Hepatocyte (in vitro differentiated cells): ENCODE measurements around the gene BCAS4. TPM values are rescaled to one million over a fixed set of nuclear protein-coding genes. Genes with fewer than 3 reads are reported as not detected.
A peak's percentile ranks its signal among the peaks of the same experiment; 100 is the strongest.

Source experiments
- DNase-seq: peaks from one replicate; pipeline ENCODE4 v3.0.0-alpha.2; 2016; ENCODE audit warnings: low spot score
- H2AFZ ChIP-seq: fragments of 200-600 bp; sonication (generic); 2 replicates; pipeline ENCODE4 v1.6.0; 2016; ENCODE audit warnings: antibody characterized with exemption, mild to moderate bottlenecking
- H3K27ac ChIP-seq: fragments of 200-600 bp; sonication (generic); 2 replicates; pipeline ENCODE4 v1.5.1; 2016; ENCODE audit warnings: mild to moderate bottlenecking
- H3K27me3 ChIP-seq: fragments of 200-600 bp; sonication (generic); 2 replicates; pipeline ENCODE4 v1.6.1; 2016
- H3K36me3 ChIP-seq: fragments of 200-600 bp; sonication (generic); replicated peaks from 2 replicates; pipeline ENCODE4 v1.5.1; 2016; ENCODE audit warnings: low read depth; ENCODE audit not compliant: insufficient read depth
- H3K4me1 ChIP-seq: fragments of 200-600 bp; sonication (generic); 2 replicates; pipeline ENCODE4 v1.5.1; 2016; ENCODE audit warnings: mild to moderate bottlenecking, moderate library complexity; ENCODE audit not compliant: insufficient read depth
- H3K4me2 ChIP-seq: fragments of 200-600 bp; sonication (generic); 2 replicates; pipeline ENCODE4 v1.6.0; 2016
- H3K4me3 ChIP-seq: fragments of 200-600 bp; sonication (generic); 2 replicates; pipeline ENCODE4 v1.5.1; 2016; ENCODE audit warnings: mild to moderate bottlenecking
- H3K79me2 ChIP-seq: fragments of 200-600 bp; sonication (generic); 2 replicates; pipeline ENCODE4 v1.6.0; 2017; ENCODE audit warnings: mild to moderate bottlenecking
- H3K9me2 ChIP-seq: fragments of 200-600 bp; sonication (generic); replicated peaks from 2 replicates; pipeline ENCODE4 v1.6.0; 2017; ENCODE audit warnings: mild to moderate bottlenecking; ENCODE audit not compliant: insufficient read depth
- H3K9me3 ChIP-seq: fragments of 200-600 bp; sonication (generic); 2 replicates; pipeline ENCODE4 v1.5.1; 2016; ENCODE audit warnings: low read depth, mild to moderate bottlenecking
- H4K20me1 ChIP-seq: fragments of 200-600 bp; sonication (generic); 2 replicates; pipeline ENCODE4 v1.6.0; 2016; ENCODE audit warnings: mild to moderate bottlenecking; ENCODE audit not compliant: insufficient read depth, poor library complexity, severe bottlenecking
- CTCF ChIP-seq: fragments of 200-600 bp; sonication (generic); IDR thresholded peaks from 2 replicates; pipeline ENCODE4 v1.5.1; 2016; ENCODE audit warnings: antibody characterized with exemption, mild to moderate bottlenecking; ENCODE audit not compliant: poor library complexity
- EZH2 ChIP-seq: fragments of 200-600 bp; sonication (generic); IDR thresholded peaks from 2 replicates; pipeline ENCODE4 v1.6.1; 2016; ENCODE audit warnings: antibody characterized with exemption, mild to moderate bottlenecking, borderline replicate concordance
- EZH2phosphoT487 ChIP-seq: fragments of 200-600 bp; sonication (generic); IDR thresholded peaks from one replicate; pipeline ENCODE4 v1.6.1; 2018; ENCODE audit warnings: antibody characterized with exemption, mild to moderate bottlenecking, low read depth, moderate library complexity; ENCODE audit not compliant: unreplicated experiment, severe bottlenecking
- WGBS: methylation state at CpG from one replicate; pipeline ENCODE4 v1.1.6; 2016; ENCODE audit warnings: low lambda C conversion rate; ENCODE audit errors: missing lambda C conversion rate; 5-methylcytosine and 5-hydroxymethylcytosine counted together
- polyA plus RNA-seq: library from polyadenylated mRNA; unstranded; fragments of >200 nt; fragmentation: Nextera tagmentation; extraction: Ambion mirVana; gene quantifications from 2 replicates; pipeline ENCODE4 v1.2.1, GENCODE V29; 2016
- total RNA-seq: library from RNA; depleted of rRNA; stranded (reverse); fragments of >200 nt; gene quantifications from 2 replicates; pipeline ENCODE4 v1.2.3, GENCODE V29; 2014

BCAS4 gene
- total and polyA plus RNA-seq, 2 experiments from 2014 or later, result 5.6 to 21.6 TPM

GRCh38 chr20:50814438-50815161 lies 19.7 kb downstream of the BCAS4 start:
- H3K4me3 ChIP-seq, result no peak overlapping the region
- no peak for DNase-seq
- H3K79me2 ChIP-seq, result peaks cover 6% of the 10 kb centered on the region
- H3K9me2 ChIP-seq, result no peaks in the 10 kb centered on the region
- peaks cover 13% of the 10 kb centered on the region for H3K4me1 ChIP-seq
- no peaks in the 10 kb centered on the region for H4K20me1 ChIP-seq
- 90% methylated on average over 9 of the region's 9 CpGs for WGBS
- H3K27ac ChIP-seq, result no peak overlapping the region
- no peak overlapping the region for H3K4me2 ChIP-seq
- no peaks in the 10 kb centered on the region for H3K27me3 ChIP-seq
- no peaks in the 10 kb centered on the region for H3K36me3 ChIP-seq
- TF ChIP-seq EZH2phosphoT487 (no peak), CTCF (no peak), EZH2 (no peak)
- no peak overlapping the region for H2AFZ ChIP-seq
- no peaks in the 10 kb centered on the region for H3K9me3 ChIP-seq

GRCh38 chr20:50815162-50815989 lies 20.5 kb downstream of the BCAS4 start:
- no peaks in the 10 kb centered on the region for H3K9me2 ChIP-seq
- 80% methylated on average over 15 of the region's 15 CpGs for WGBS
- no peaks in the 10 kb centered on the region for H3K36me3 ChIP-seq
- no peaks in the 10 kb centered on the region for H3K9me3 ChIP-seq
- TF ChIP-seq CTCF, result no peak
- TF ChIP-seq EZH2phosphoT487, result no peak
- no peak for TF ChIP-seq EZH2
- H3K4me2 ChIP-seq, result no peak overlapping the region
- no peaks in the 10 kb centered on the region for H4K20me1 ChIP-seq
- H3K27ac ChIP-seq, result no peak overlapping the region
- DNase-seq, result no peak
- H3K27me3 ChIP-seq, result no peaks in the 10 kb centered on the region
- no peak overlapping the region for H2AFZ ChIP-seq
- H3K4me1 ChIP-seq, result peaks cover 13% of the 10 kb centered on the region
- H3K4me3 ChIP-seq, result no peak overlapping the region
- H3K79me2 ChIP-seq, result peaks cover 2% of the 10 kb centered on the region

- Histone ChIP-seq H3K9me2 (no peaks in the 10 kb centered on the region), H3K36me3 (no peaks in the 10 kb centered on the region), H3K79me2 (no peaks in the 10 kb centered on the region), H3K27me3 (no peaks in the 10 kb centered on the region), H3K4me3 (no peak overlapping the region), H3K27ac (peak overlapping the region; percentile 89), H3K4me1 (peaks cover 13% of the 10 kb centered on the region), H3K4me2 (peak overlapping the region; percentile 40), H4K20me1 (no peaks in the 10 kb centered on the region), H3K9me3 (no peaks in the 10 kb centered on the region), H2AFZ (peak overlapping the region; percentile 92)
- TF ChIP-seq EZH2phosphoT487, result no peak
- TF ChIP-seq CTCF, result no peak
- TF ChIP-seq EZH2, result no peak
- WGBS, result 47% methylated on average over 10 of the region's 10 CpGs
- no peak for DNase-seq
These were observed 22.9 kb downstream of the BCAS4 start for GRCh38 chr20:50817776-50818172.
